K562 (cell line): ENCODE measurements around the gene SLC48A1. TPM values are rescaled to one million over a fixed set of nuclear protein-coding genes. Genes with fewer than 3 reads are reported as not detected.

Experiments
- ATAC-seq: fragments of 200-7000 bp; cut with Tn5 transposase; 3 replicates; pipeline ENCODE4 v1.9.1; 2020; ENCODE audit warnings: moderate library complexity
- BruUV-seq: library from RNA; stranded (reverse); fragments of 400-500 nt; replicated peaks from 2 replicates; lab custom pipeline; 2021; lab: Mats Ljungman, UMichigan
- CTCF ChIA-PET: fragments of 300-600 bp; formaldehyde crosslinking; extraction: SDS; loops from one replicate; lab custom pipeline; 2021; ENCODE audit warnings: low intra/inter-chr PET ratio; lab: Yijun Ruan, JAX
- POLR2A ChIA-PET: fragments of 300-600, 350-650 bp; sonication (Branson Sonifier 250); formaldehyde crosslinking; extraction: SDS; loops from one replicate; lab custom pipeline; 2021; ENCODE audit warnings: antibody characterized with exemption, inconsistent platforms; lab: Yijun Ruan, JAX
- DNase-seq, 4 experiments: peaks; one replicate each; pipeline versions ENCODE4 v3.0.0 to v3.0.0-alpha.2; 2011 to 2018; ENCODE audit warnings: low spot score in 3 of 4, mixed read lengths in 3 of 4; ENCODE audit errors: extremely low read depth in 1 of 4
- FAIRE-seq: peaks from 2 replicates; lab custom pipeline; 2011; peaks lifted over from hg19 to GRCh38; lab: Jason Lieb, UNC
- H2AFZ ChIP-seq: 2 replicates; pipeline ENCODE4 v1.6.0; 2011; ENCODE audit warnings: low read depth, low read length, control low read depth, inconsistent platforms
- H3K27ac ChIP-seq: fragments of 200-600 bp; 3 replicates; pipeline ENCODE4 v1.8.0; 2011; ENCODE audit warnings: low read depth, mild to moderate bottlenecking, control low read depth, inconsistent platforms, low read length, moderate library complexity, mixed read lengths; ENCODE audit errors: extremely low read depth
- H3K27me3 ChIP-seq, 2 experiments: fragments of 300-600 bp in 1 of 2; 2 replicates in 1 of 2; 3 replicates in 1 of 2; pipeline versions ENCODE4 v1.6.0 to v1.8.0; 2011; ENCODE audit warnings: inconsistent platforms in 2 of 2, low read length in 2 of 2, mild to moderate bottlenecking in 1 of 2, mixed read lengths in 1 of 2, moderate library complexity in 1 of 2; ENCODE audit not compliant: control insufficient read depth in 2 of 2, insufficient read depth in 2 of 2
- H3K36me3 ChIP-seq: fragments of 300-600 bp; 3 replicates; pipeline ENCODE4 v1.8.0; 2011; ENCODE audit warnings: mild to moderate bottlenecking, low read length, inconsistent platforms; ENCODE audit not compliant: control insufficient read depth, insufficient read depth
- H3K4me1 ChIP-seq, 2 experiments: fragments of 200-600 bp in 1 of 2; replicated peaks in 1 of 2; 2 replicates in 1 of 2; 3 replicates in 1 of 2; pipeline versions ENCODE4 v1.5.1 to v1.8.0; 2011; ENCODE audit warnings: inconsistent platforms in 2 of 2, low read length in 2 of 2, mild to moderate bottlenecking in 1 of 2, mixed read lengths in 1 of 2, moderate library complexity in 1 of 2; ENCODE audit not compliant: control insufficient read depth in 2 of 2, insufficient read depth in 2 of 2
- H3K4me2 ChIP-seq: 2 replicates; pipeline ENCODE4 v1.6.1; 2011; ENCODE audit warnings: low read length, control low read depth, inconsistent platforms, mixed read lengths; ENCODE audit not compliant: insufficient read depth
- H3K4me3 ChIP-seq: fragments of 200-600 bp; sonication (generic), shearing (Covaris generic); 2 replicates; pipeline ENCODE4 v1.5.1; 2016; ENCODE audit warnings: control low read depth, inconsistent platforms
- H3K79me2 ChIP-seq: fragments of 200-600 bp; 3 replicates; pipeline ENCODE4 v1.8.0; 2011; ENCODE audit warnings: low read length, inconsistent platforms; ENCODE audit not compliant: control insufficient read depth, insufficient read depth
- H3K9ac ChIP-seq, 2 experiments: 2 replicates each; pipeline versions ENCODE4 v1.6.0 to v1.6.1; 2011; ENCODE audit warnings: low read depth in 2 of 2, low read length in 2 of 2, control low read depth in 1 of 2, inconsistent platforms in 1 of 2, mild to moderate bottlenecking in 1 of 2, mixed read lengths in 1 of 2; ENCODE audit not compliant: insufficient read depth in 1 of 2
- H3K9me1 ChIP-seq: one replicate; pipeline ENCODE4 v1.6.0; 2011; ENCODE audit warnings: inconsistent platforms, mild to moderate bottlenecking, low read length, moderate library complexity; ENCODE audit not compliant: control insufficient read depth, insufficient read depth
- H3K9me3 ChIP-seq: replicated peaks from 2 replicates; pipeline ENCODE4 v1.5.1; 2011; ENCODE audit warnings: low read depth, low read length, inconsistent platforms; ENCODE audit not compliant: control insufficient read depth, insufficient read depth
- H4K20me1 ChIP-seq: replicated peaks from 2 replicates; pipeline ENCODE4 v1.6.1; 2011; ENCODE audit warnings: low read length, inconsistent platforms, mixed read lengths; ENCODE audit not compliant: control insufficient read depth, insufficient read depth
- CBFB ChIP-seq: sonication (generic); formaldehyde crosslinking; IDR thresholded peaks from 2 replicates; pipeline ENCODE4 v1.4.0; 2020; ENCODE audit warnings: mild to moderate bottlenecking, missing genetic modification reagents
- CHCHD3 ChIP-seq: fragments of 250-450 bp; sonication (Bioruptor Pico); IDR thresholded peaks from 2 replicates; pipeline ENCODE4 v2.1.2; 2022; ENCODE audit warnings: mild to moderate bottlenecking
- ESRRB ChIP-seq: fragments of 250-450 bp; sonication (Bioruptor Pico); IDR thresholded peaks from 2 replicates; pipeline ENCODE4 v1.5.0; 2020; ENCODE audit warnings: mild to moderate bottlenecking, moderate library complexity, borderline replicate concordance
- HMBOX1 ChIP-seq: sonication (generic); IDR thresholded peaks from 2 replicates; pipeline ENCODE4 v1.6.1; 2016
- PHF20 ChIP-seq: fragments of 450-650 bp; IDR thresholded peaks from 2 replicates; pipeline ENCODE4 v1.6.1; 2018; ENCODE audit not compliant: partially characterized antibody
- SMARCA5 ChIP-seq: fragments of 450-650 bp; IDR thresholded peaks from 2 replicates; pipeline ENCODE4 v1.6.1; 2016
- ZNF274 ChIP-seq: IDR thresholded peaks from 2 replicates; pipeline ENCODE4 v1.6.1; 2011; ENCODE audit warnings: low read depth, mild to moderate bottlenecking, low read length, moderate library complexity, borderline replicate concordance
- ZNF668 ChIP-seq: fragments of 250-450 bp; sonication (Bioruptor Pico); IDR thresholded peaks from 2 replicates; pipeline ENCODE4 v1.8.0; 2022; ENCODE audit warnings: mild to moderate bottlenecking, inconsistent platforms
- WGBS: fragments of 100-300 bp; shearing (Covaris generic); methylation state at CpG from one replicate; pipeline ENCODE4 v1.1.6; 2016; ENCODE audit warnings: low coverage, mixed read lengths; ENCODE audit not compliant: insufficient coverage; ENCODE audit errors: missing lambda C conversion rate; 5-methylcytosine and 5-hydroxymethylcytosine counted together
- in situ Hi-C: fragments of 300-500 bp; cut with MboI; formaldehyde crosslinking; loops from 4 replicates; pipeline ENCODE4 v1.15.0; 2018; ENCODE audit warnings: inconsistent platforms, mixed read lengths
- intact Hi-C: fragments of 100-400 bp; cut with micrococcal nuclease; formaldehyde crosslinking; loops from 2 replicates; pipeline ENCODE4 v1.14.2; 2022
- polyA plus RNA-seq, 8 experiments: library from polyadenylated mRNA; depleted of rRNA in 4 of 8; stranded (reverse) in 5 of 8; unstranded in 3 of 8; fragments of >200 nt; fragmentation: Nextera tagmentation in 2 of 8; fragmentation: Illumina TruSeq in 1 of 8; extraction: Ambion mirVana in 2 of 8; extraction: Trizol in 1 of 8; gene quantifications; 2 replicates each; pipeline versions ENCODE4 v1.2.1 to v1.2.3, GENCODE V29; 2011 to 2014; ENCODE audit warnings: inconsistent platforms in 1 of 8, missing spikeins in 1 of 8
- total RNA-seq, 7 experiments: library from RNA; depleted of rRNA in 6 of 7; stranded (reverse); fragments of >200 nt in 6 of 7; fragmentation: Illumina TruSeq in 2 of 7; extraction: Trizol in 2 of 7; gene quantifications; 2 replicates each; pipeline versions ENCODE4 v1.2.1 to v1.2.3, GENCODE V29; 2011 to 2021; ENCODE audit warnings: low replicate concordance in 1 of 7

The SLC48A1 gene
- total and polyA plus RNA-seq, 9 of the 15 experiments (the other 6 are each of a cell fraction or from before 2014, with no cell fraction given) = 10.7 to 37.5 (median 18.7) TPM

- DNase-seq (no peak), ATAC-seq (no peak), FAIRE-seq (no peak)
- Histone ChIP-seq H3K4me3 (no peak overlapping the region), H3K36me3 (no peaks in the 10 kb centered on the region), H3K9me3 (no peaks in the 10 kb centered on the region), H3K27ac (no peak overlapping the region), H2AFZ (no peak overlapping the region), H3K4me1 (peaks cover 6 to 19% of the 10 kb centered on the region in 2 experiments; a peak in 2 of 5 replicates), H3K9me1 (no peaks in the 10 kb centered on the region), H3K27me3 (peaks cover 23 to 32% of the 10 kb centered on the region in 2 experiments; a peak in 4 of 5 replicates), H3K79me2 (no peaks in the 10 kb centered on the region), H4K20me1 (no peaks in the 10 kb centered on the region), H3K4me2 (no peak overlapping the region), H3K9ac (peak overlapping the region in 1 of 2 experiments; percentile 33; a peak in 2 of 4 replicates)
- WGBS = 32% methylated on average over 4 of the region's 4 CpGs
- no TSS peak for BruUV-seq
- TF ChIP-seq PHF20 (no peak), ESRRB (CRISPR knock-in tag) (no peak), SMARCA5 (no peak), ZNF274 (no peak), HMBOX1 (no peak), CBFB (CRISPR knock-in tag) (no peak), CHCHD3 (CRISPR knock-in tag) (no peak), ZNF668 (CRISPR knock-in tag) (no peak)
- ChIA-PET CTCF (no interaction called here), POLR2A (interaction anchor here (0.8 kb wide), 1 partner anchor 20 kb away, joined by 4 read pairs; no protein-coding TSS in a partner anchor)
- in situ Hi-C loops (no loop called here), intact Hi-C loops (no loop called here)
Observed at GRCh38 chr12:47752121-47752520, 20.9 kb upstream of the SLC48A1 start.
